Stimulated activated CD4-positive, alpha-beta T cell treated with anti-CD3 and anti-CD28 coated beads, TNF-alpha, amount 100 ng/mL, for 24 hours (primary cell): Measurements from ENCODE around the gene PINLYP.
A peak's percentile ranks its signal among the peaks of the same experiment; 100 is the strongest.

Source experiments
- DNase-seq, 3 experiments: peaks; one replicate each; pipeline ENCODE4 v3.0.0-alpha.2; 2020; ENCODE audit warnings: low read depth in 3 of 3

PINLYP gene

DNA sequence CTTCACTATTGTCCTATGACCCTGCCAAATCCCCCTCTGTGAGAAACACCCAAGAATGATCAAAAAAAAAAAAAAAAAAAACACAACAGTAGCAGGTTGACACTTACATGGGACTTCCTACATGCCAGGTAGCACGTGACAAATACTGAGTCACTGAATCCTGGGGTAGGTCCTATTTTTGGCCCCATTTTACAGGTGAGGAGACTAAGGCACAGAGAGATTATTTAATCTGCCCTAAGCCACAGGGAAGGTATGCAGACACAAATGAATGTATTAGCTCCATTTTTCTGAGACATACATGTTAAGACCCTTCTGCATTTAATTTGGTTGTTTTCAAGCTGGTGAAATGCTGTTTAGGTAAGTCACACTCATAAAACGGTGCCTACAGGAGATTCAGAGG is 26.9 kb upstream of the PINLYP start:
- no peak for DNase-seq

- no peak for DNase-seq
These were observed 24.0 kb upstream of the PINLYP start for GRCh38 chr19:43551399-43552197.

- no peak for DNase-seq
These were observed 23.5 kb upstream of the PINLYP start for GRCh38 chr19:43552198-43552450.

DNA sequence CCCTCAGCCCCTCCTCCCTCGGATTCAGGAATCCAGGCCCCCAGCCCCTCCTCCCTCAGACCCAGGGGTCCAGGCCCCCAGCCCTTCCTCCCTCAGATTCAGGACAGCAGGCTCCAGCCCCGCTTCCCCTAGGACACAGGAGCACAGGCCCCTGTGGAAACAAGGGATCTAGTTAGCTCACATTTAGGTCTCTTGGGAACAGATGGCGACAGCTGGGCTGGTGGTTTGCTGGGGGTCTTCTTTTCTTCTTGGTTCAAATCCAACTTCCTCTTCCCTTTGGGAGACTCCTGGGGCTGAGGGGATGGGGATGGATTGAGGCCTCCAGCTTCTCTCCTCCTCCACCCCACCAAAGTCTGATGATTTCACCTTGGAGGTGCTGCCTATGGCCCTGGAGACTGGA is 23.0 kb upstream of the PINLYP start:
- no peak for DNase-seq

DNA sequence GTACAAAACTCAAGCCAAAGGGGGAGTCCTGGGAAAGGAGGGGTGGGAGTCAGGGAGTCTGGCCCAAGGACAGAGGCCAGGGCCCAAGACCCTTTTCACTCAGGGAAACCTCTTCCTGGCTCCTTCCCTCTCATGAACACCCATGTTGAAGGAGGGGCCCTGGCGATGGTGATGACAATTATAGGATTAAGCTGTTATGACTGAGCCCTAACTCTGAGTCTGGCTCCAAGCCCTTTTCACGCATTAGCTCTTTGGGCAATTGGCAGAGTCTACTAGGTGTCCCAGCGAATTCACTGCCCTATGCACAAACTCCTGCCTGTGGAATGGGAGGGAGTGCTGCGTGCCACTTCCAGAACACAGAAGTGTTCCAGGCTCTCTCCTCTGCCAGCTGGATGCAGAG is 21.9 kb upstream of the PINLYP start:
- no peak for DNase-seq

DNA sequence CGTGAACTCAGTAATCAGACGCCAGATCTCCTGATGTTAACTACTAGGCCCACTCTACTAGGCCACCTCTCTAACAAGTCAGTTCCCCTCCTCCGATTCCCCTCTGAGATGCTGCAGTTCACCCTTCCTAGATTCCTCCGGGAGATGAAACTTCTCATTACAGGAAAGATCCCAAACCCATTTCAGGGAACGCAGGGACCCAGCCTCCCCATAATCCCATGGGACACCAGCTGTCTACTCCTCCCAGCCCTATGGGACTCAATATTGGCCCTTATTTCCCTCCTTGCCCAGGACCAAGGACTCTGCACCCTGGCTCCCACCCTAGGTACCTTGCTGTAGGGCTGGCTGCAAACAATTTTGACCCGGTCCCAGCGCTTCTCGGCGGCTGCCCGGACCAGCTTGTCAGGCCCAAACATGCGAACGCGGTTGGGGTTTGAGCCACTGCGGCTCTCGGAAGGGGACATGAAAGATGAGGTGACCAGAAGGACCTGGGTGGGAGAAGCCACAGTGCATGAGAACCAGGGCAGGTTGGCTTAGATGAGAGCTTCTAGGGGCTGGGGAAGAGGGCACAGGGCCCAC is 21.2 kb upstream of the PINLYP start:
- DNase-seq: no peak

GRCh38 chr19:43555185-43555770 is 20.3 kb upstream of the PINLYP start:
- DNase-seq: peak; percentile 68 to 77 (median 75)

DNA sequence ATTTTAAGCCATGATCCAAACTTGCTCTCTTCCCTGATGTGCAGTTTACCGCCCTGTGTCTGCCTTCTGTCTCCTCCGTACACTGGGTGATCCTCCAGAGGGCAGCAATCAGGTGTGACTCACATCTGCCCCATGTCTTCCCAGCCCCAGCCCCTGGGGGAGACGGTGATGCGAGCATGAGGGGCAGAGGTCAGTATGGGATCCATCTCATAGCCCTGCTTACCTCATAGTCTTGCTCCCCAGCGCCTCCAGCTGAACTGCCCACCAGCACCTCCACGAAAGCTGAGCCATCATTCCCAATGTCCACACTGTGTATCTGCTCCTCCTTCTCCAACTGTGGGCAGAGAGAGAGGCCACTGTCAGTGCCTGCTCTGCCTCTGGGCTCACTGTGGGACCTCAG is 14.9 kb upstream of the PINLYP start:
- peak in 1 of 3 experiments; percentile 18 for DNase-seq

GRCh38 chr19:43561139-43561970 is 14.2 kb upstream of the PINLYP start:
- DNase-seq: no peak

GRCh38 chr19:43562226-43562697 is 13.3 kb upstream of the PINLYP start:
- DNase-seq: no peak

GRCh38 chr19:43562698-43563241 is 12.8 kb upstream of the PINLYP start:
- DNase-seq: peak; percentile 35 to 64 (median 51)

- DNase-seq: no peak
These were observed 11.7 kb upstream of the PINLYP start for GRCh38 chr19:43563816-43564457.

- no peak for DNase-seq
These were observed 10.8 kb upstream of the PINLYP start for GRCh38 chr19:43564800-43565199.

GRCh38 chr19:43569657-43570056 is 5.9 kb upstream of the PINLYP start:
- no peak for DNase-seq

DNA sequence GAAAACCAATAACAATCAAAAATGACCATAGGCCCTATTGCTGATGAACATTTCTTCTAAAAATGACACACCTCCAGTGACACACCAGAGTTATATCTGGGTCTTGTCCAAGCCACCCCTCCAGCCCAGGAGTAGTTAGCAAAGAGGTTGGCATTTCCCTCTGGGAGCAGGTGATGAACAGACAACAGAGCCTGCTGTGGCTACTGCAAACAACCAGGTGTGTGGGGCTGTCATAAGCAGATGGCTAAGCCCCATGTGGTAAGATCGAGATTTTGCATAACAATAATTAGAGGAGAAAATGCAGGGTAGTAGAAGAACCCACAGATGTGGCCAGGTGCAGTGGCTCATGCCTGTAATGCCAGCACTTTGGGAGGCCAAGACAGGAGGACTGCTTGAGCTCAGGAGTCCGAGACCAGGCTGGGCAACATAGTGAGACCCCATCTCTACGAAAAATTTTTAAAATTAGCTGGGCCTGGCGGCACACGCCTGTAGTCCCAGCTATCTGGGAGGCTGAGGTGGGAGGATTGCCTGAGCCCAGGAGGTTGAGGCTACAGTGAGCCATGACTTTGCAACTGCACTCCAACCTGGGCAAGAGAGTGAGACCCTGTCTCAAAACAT is 5.3 kb upstream of the PINLYP start:
- no peak for DNase-seq

DNA sequence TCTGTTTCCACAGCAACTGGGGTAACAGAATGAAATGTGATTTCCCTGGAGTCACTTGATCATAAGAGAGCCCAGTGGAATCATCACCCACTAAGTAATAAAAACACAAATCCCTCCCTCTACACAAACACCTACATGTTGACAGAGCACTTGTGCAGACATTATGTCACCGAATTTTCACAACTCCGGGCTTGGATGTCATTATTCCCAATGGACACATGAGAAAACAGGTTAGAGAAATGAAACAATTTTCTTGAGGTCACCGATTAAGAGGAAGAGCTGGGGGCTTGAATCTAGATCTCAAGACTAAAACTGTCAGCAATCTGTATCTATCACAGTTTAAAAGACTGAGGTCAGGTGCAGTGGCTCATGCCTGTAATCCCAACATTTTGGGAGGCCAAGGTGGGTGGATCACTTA is 3.4 kb upstream of the PINLYP start:
- no peak for DNase-seq

DNA sequence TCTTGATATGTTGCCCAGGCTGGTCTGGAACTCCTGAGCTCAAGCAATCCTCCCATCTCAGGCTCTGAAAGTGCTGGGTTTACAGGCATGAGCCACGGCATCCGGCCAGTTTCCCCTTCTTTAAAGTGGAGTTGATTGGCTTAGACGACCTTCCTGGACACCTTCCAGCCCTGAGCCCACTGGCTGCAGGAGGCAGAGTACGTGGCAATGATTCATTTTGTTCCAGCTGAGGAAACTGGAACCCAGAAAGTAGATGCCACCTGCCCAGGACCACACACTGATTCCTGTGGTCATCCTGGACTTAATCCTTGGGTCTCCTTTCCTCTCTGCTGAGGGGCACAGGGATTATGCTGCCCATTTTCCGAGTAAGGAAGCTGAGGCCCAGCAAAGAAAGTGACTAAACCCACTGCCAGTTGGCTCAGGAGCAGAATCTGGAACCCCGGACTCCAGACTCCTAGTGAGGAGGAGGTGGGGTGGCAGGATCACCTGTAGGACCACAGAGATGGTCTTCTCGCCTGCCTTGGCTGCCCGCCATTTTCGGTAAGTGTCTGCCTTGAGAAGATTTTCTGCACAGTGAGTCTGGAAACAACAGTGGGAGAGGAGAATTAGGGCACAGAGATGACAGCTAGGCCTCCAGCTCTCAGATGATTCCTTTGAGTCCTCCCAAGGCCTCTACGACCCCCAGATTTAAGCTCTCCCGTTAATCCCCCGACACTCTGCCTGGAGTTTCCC is 1.0 kb upstream of the PINLYP start:
- no peak for DNase-seq

DNA sequence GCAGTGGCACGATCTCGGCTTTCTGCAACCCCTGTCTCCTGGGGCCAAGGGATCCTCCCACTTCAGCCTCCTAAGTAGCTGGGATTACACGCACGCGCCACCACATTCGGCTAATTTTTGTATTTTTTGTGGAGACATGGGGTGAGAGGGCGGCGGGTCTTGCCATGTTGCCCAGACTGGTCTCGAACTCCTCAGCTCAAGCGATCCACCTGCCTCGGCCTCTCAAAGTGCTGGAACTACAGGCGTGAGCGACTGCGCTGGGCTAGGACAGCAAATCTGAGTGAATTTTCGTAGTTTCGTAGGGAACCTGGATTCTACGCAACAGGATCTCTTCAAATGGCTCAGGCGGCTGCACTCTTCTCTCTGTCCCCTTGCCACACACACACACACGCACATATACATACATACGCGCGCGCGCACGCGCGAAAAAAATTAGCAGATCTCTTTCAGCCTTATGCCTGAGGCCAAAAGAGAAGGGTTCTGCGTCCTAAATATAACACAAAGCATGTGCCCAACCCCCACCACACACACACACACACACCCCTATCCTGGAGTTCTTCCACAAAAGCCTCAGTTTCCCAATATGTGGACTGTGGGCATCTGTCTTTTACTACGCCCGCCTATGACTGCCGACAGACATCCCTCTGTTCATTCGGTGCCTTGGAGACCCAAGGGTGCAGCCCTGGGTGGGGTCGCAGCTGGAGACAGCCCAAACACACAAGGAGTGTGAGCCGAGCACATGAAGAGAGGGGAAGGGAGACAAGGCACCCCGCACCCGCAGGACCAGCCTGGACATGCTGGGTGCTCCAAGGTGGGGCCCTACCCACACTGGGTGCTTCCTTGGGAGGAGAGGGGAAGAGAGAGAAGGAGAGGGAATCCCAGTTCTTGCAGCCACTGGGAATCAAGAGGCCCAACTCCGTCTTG is 616 bp downstream of the PINLYP start:
- DNase-seq: no peak

DNA sequence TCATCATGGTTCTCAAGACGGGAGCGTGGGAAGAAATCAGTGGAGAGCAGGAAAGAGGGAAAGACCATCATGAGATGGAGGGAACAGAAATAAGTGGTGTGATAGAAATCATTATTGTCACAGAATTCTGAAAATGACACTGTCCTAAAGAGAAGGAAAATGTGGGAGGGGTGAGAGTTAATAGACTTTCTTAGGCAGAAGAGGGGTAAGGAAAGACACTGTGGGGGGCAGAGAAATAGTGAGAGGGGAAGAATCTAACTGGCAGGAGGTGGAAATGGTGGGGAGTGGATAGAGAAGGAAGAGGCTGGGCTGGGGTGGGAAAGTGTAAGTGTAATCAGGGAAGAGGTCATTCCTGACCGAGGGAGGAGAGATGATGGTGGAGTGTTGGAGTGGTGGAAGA is 3.2 kb downstream of the PINLYP start:
- no peak for DNase-seq
